Skeletal muscle tissue (tissue), 5 donors: ENCODE results near the gene GTF2F1. TPM values are rescaled to one million over a fixed set of nuclear protein-coding genes. Genes with fewer than 3 reads are reported as not detected.

Experiments
- H3K27ac ChIP-seq: one replicate; pipeline ENCODE4 v1.7.0; 2013; ENCODE audit warnings: mild to moderate bottlenecking, low read depth, low read length, inconsistent platforms
- H3K27me3 ChIP-seq, 3 donors: one replicate each; pipeline ENCODE4 v1.7.0; 2013; ENCODE audit warnings: low read length in 3 of 3; ENCODE audit not compliant: control insufficient read depth in 3 of 3, insufficient read depth in 3 of 3
- H3K36me3 ChIP-seq, 3 donors: one replicate each; pipeline ENCODE4 v1.7.0; 2013; ENCODE audit warnings: low read length in 3 of 3; ENCODE audit not compliant: control insufficient read depth in 3 of 3, insufficient read depth in 3 of 3
- H3K4me1 ChIP-seq, 3 donors: one replicate each; pipeline ENCODE4 v1.7.0; 2013; ENCODE audit warnings: low read length in 3 of 3, mild to moderate bottlenecking in 3 of 3; ENCODE audit not compliant: control insufficient read depth in 3 of 3, insufficient read depth in 3 of 3
- H3K4me3 ChIP-seq, 3 donors: one replicate each; pipeline ENCODE4 v1.7.0; 2013; ENCODE audit warnings: low read length in 3 of 3
- H3K9ac ChIP-seq, 3 donors: one replicate each; pipeline ENCODE4 v1.7.0; 2013; ENCODE audit warnings: low read length in 3 of 3, mild to moderate bottlenecking in 3 of 3, moderate library complexity in 2 of 3, low read depth in 1 of 3
- H3K9me3 ChIP-seq, 3 donors: one replicate each; pipeline ENCODE4 v1.7.0; 2013; ENCODE audit warnings: low read length in 3 of 3; ENCODE audit not compliant: control insufficient read depth in 3 of 3
- small RNA-seq: library from RNA; depleted of rRNA; stranded (forward); fragments of <200 nt; gene quantifications from one replicate; pipeline ENCODE3, GENCODE V24; 2014
- total RNA-seq: library from RNA; depleted of rRNA; stranded (reverse); fragments of >200 nt; gene quantifications from one replicate; pipeline ENCODE4 v1.2.3, GENCODE V29; 2014
- donor health status: Osteomylitis.

GTF2F1 gene
- total RNA-seq, 1 donor from 2014 or later, result 36.5 TPM

- Histone ChIP-seq H3K4me1 (no peaks in the 10 kb centered on the region), H3K27me3 (peaks cover 0 to 7% (median 2%) of the 10 kb centered on the region in 3 donors), H3K9ac (no peak overlapping the region), H3K27ac (no peak overlapping the region), H3K36me3 (no peaks in the 10 kb centered on the region), H3K9me3 (no peaks in the 10 kb centered on the region), H3K4me3 (no peak overlapping the region)
These were observed 58.3 kb downstream of the GTF2F1 start for GRCh38 chr19:6334490-6335285.

GRCh38 chr19:6333439-6333838 lies 59.5 kb downstream of the GTF2F1 start, which contains the start of gene ACER1:
Gene ACER1 (minus strand): TSS chr19:6333612. CDS start chr19:6333551, 61 bp downstream.
- peaks cover 0 to 7% (median 2%) of the 10 kb centered on the region in 3 donors for H3K27me3 ChIP-seq
- no peaks in the 10 kb centered on the region for H3K4me1 ChIP-seq
- no peak within 1 kb of the TSS for H3K9ac ChIP-seq
- H3K9me3 ChIP-seq, result no peaks in the 10 kb centered on the region
- no peak within 1 kb of the TSS for H3K27ac ChIP-seq
- no peaks in the 10 kb centered on the region for H3K36me3 ChIP-seq
- H3K4me3 ChIP-seq, result no peak within 1 kb of the TSS

Small RNA genes within 50 kb of the gene (small RNA-seq; reads per million reads assigned to genes)
- not detected for gene MIR6790
- not detected for gene MIR6885

Other genes starting within 250 kb of the GTF2F1 start
- gene MLLT1, start 113.2 kb downstream of the GTF2F1 start, total RNA-seq, result 2.6 TPM
- 0.52 TPM for gene ACER1, start 59.6 kb downstream of the GTF2F1 start, total RNA-seq
- 29.7 TPM for gene CLPP, start 31.6 kb downstream of the GTF2F1 start, total RNA-seq
- 75.2 TPM for gene ALKBH7, start 20.4 kb downstream of the GTF2F1 start, total RNA-seq
- 1.0 TPM for gene PSPN, start 17.2 kb downstream of the GTF2F1 start, total RNA-seq
- 65.2 TPM for gene KHSRP, start 31.6 kb upstream of the GTF2F1 start, total RNA-seq
- 0.52 TPM for gene SLC25A41, start 40.6 kb upstream of the GTF2F1 start, total RNA-seq
- 7.8 TPM for gene SLC25A23, start 66.6 kb upstream of the GTF2F1 start, total RNA-seq
- gene CRB3, start 71.1 kb upstream of the GTF2F1 start, total RNA-seq, result not detected
- not detected for gene DENND1C, start 88.6 kb upstream of the GTF2F1 start, total RNA-seq
- not detected for gene TUBB4A, start 109.1 kb upstream of the GTF2F1 start, total RNA-seq
- gene TNFSF9, start 137.9 kb upstream of the GTF2F1 start, total RNA-seq, result 1.0 TPM
- 1.0 TPM for gene CD70, start 198.0 kb upstream of the GTF2F1 start, total RNA-seq